K562 (cell line): ENCODE measurements around the gene NINL. TPM values are rescaled to one million over a fixed set of nuclear protein-coding genes. Genes with fewer than 3 reads are reported as not detected.

Source experiments
- ARID1B ChIP-seq: fragments of 450-650 bp; IDR thresholded peaks from 2 replicates; pipeline ENCODE4 v1.6.1; 2016; ENCODE audit warnings: antibody characterized with exemption, mild to moderate bottlenecking, inconsistent platforms
- BCL6 ChIP-seq: fragments of 250-450 bp; sonication (Bioruptor Pico); IDR thresholded peaks from 2 replicates; pipeline ENCODE4 v1.4.0; 2020
- BHLHE40 ChIP-seq: IDR thresholded peaks from 2 replicates; pipeline ENCODE4 v1.6.1; 2011; ENCODE audit warnings: low read length, improper control_type of control experiment
- E2F1 ChIP-seq: sonication (generic); formaldehyde crosslinking; IDR thresholded peaks from 2 replicates; pipeline ENCODE4 v1.8.1; 2023; ENCODE audit warnings: mild to moderate bottlenecking, missing genetic modification reagents, moderate library complexity
- EP400 ChIP-seq: fragments of 450-650 bp; IDR thresholded peaks from 2 replicates; pipeline ENCODE4 v1.6.1; 2017; ENCODE audit warnings: antibody characterized with exemption, mild to moderate bottlenecking, moderate library complexity
- ESRRA ChIP-seq: fragments of 450-650 bp; IDR thresholded peaks from 2 replicates; pipeline ENCODE4 v1.6.1; 2014; ENCODE audit warnings: low read depth, mild to moderate bottlenecking, moderate library complexity, borderline replicate concordance
- FOXK2 ChIP-seq, 2 experiments: fragments of 450-650 bp; IDR thresholded peaks in 1 of 2; conservative IDR thresholded peaks in 1 of 2; 2 replicates each; pipeline ENCODE4 v1.6.1; 2016; ENCODE audit warnings: low read depth in 2 of 2, mild to moderate bottlenecking in 1 of 2
- FOXM1 ChIP-seq, 2 experiments: fragments of 450-650 bp in 1 of 2; sonication (generic) in 1 of 2; formaldehyde crosslinking in 1 of 2; IDR thresholded peaks; 2 replicates each; pipeline versions ENCODE4 v1.6.1 to v1.9.0; 2017 to 2022; ENCODE audit warnings: low read depth in 2 of 2, mild to moderate bottlenecking in 2 of 2, missing genetic modification reagents in 1 of 2, moderate library complexity in 1 of 2
- GABPB1 ChIP-seq: sonication (generic); formaldehyde crosslinking; IDR thresholded peaks from 2 replicates; pipeline ENCODE4 v1.8.0; 2022; ENCODE audit warnings: mild to moderate bottlenecking, missing genetic modification reagents
- NFE2L1 ChIP-seq: fragments of 450-650 bp; IDR thresholded peaks from 2 replicates; pipeline ENCODE4 v1.6.1; 2016; ENCODE audit warnings: missing genetic modification characterization, low read depth, mild to moderate bottlenecking, missing compliant biosample characterization, moderate library complexity, borderline replicate concordance
- PML ChIP-seq: IDR thresholded peaks from 2 replicates; pipeline ENCODE4 v1.6.1; 2012; ENCODE audit warnings: low read length, inconsistent platforms
- PPARD ChIP-seq: fragments of 250-450 bp; sonication (Bioruptor Pico); IDR thresholded peaks from 2 replicates; pipeline ENCODE4 v1.8.0; 2022; ENCODE audit warnings: inconsistent platforms, mild to moderate bottlenecking, moderate library complexity
- RBFOX2 ChIP-seq: fragments of 200-400 bp; formaldehyde crosslinking; IDR thresholded peaks from 2 replicates; pipeline ENCODE4 v1.6.1; 2017; ENCODE audit warnings: low read depth, mild to moderate bottlenecking, low read length, moderate library complexity
- RBM15 ChIP-seq: fragments of 200-400 bp; formaldehyde crosslinking; IDR thresholded peaks from 2 replicates; pipeline ENCODE4 v1.6.1; 2018; ENCODE audit warnings: mild to moderate bottlenecking, low read length, moderate library complexity; ENCODE audit not compliant: insufficient read depth
- RBM25 ChIP-seq: fragments of 200-400 bp; formaldehyde crosslinking; IDR thresholded peaks from 2 replicates; pipeline ENCODE4 v1.6.1; 2018; ENCODE audit warnings: low read length, low read depth, moderate library complexity; ENCODE audit not compliant: severe bottlenecking
- SMARCB1 ChIP-seq: IDR thresholded peaks from 2 replicates; pipeline ENCODE4 v1.6.1; 2011; ENCODE audit warnings: improper control_type of control experiment, low read depth; ENCODE audit not compliant: insufficient read length
- STAT5A ChIP-seq: IDR thresholded peaks from 2 replicates; pipeline ENCODE4 v1.6.1; 2012; ENCODE audit warnings: low read length, inconsistent platforms, borderline replicate concordance
- TAF7 ChIP-seq: fragments of 450-650 bp; IDR thresholded peaks from 2 replicates; pipeline ENCODE4 v1.6.1; 2016; ENCODE audit warnings: missing genetic modification characterization, missing compliant biosample characterization
- TRIM24 ChIP-seq, 2 experiments: fragments of 450-650 bp; IDR thresholded peaks; 2 replicates each; pipeline ENCODE4 v1.6.1; 2016
- U2AF1 ChIP-seq: fragments of 200-400 bp; formaldehyde crosslinking; optimal IDR thresholded peaks from 2 replicates; pipeline ENCODE3; 2017; ENCODE audit warnings: mild to moderate bottlenecking, low read depth, low read length, moderate library complexity
- ZBTB2 ChIP-seq: fragments of 450-650 bp; IDR thresholded peaks from 2 replicates; pipeline ENCODE4 v1.6.1; 2016; ENCODE audit warnings: antibody characterized with exemption
- ZNF23 ChIP-seq: fragments of 250-450 bp; sonication (Bioruptor Pico); IDR thresholded peaks from 2 replicates; pipeline ENCODE4 v1.4.0; 2020; ENCODE audit warnings: mild to moderate bottlenecking
- ZNF512 ChIP-seq: IDR thresholded peaks from 2 replicates; pipeline ENCODE4 v1.6.1; 2016; ENCODE audit warnings: missing genetic modification characterization, missing compliant biosample characterization
- polyA plus RNA-seq, 8 experiments: library from polyadenylated mRNA; depleted of rRNA in 4 of 8; stranded (reverse) in 5 of 8; unstranded in 3 of 8; fragments of >200 nt; fragmentation: Nextera tagmentation in 2 of 8; fragmentation: Illumina TruSeq in 1 of 8; extraction: Ambion mirVana in 2 of 8; extraction: Trizol in 1 of 8; gene quantifications; 2 replicates each; pipeline versions ENCODE4 v1.2.1 to v1.2.3, GENCODE V29; 2011 to 2014; ENCODE audit warnings: inconsistent platforms in 1 of 8, missing spikeins in 1 of 8
- total RNA-seq, 7 experiments: library from RNA; depleted of rRNA in 6 of 7; stranded (reverse); fragments of >200 nt in 6 of 7; fragmentation: Illumina TruSeq in 2 of 7; extraction: Trizol in 2 of 7; gene quantifications; 2 replicates each; pipeline versions ENCODE4 v1.2.1 to v1.2.3, GENCODE V29; 2011 to 2021; ENCODE audit warnings: low replicate concordance in 1 of 7

NINL gene
- total and polyA plus RNA-seq, 9 of the 15 experiments (the other 6 are each of a cell fraction or from before 2014, with no cell fraction given): 0.03 to 0.22 (median 0.05) TPM; not detected in 5

GRCh38 chr20:25407311-25408169 lies 177.8 kb downstream of the NINL start, which contains the start of gene GINS1 (continued):
- TF ChIP-seq ZBTB2 (no peak), RBM15 (no peak), RBM25 (no peak), SMARCB1 (no peak), ARID1B (no peak), PPARD (CRISPR knock-in tag) (no peak), ZNF23 (no peak), PML (0 out of 2 replicates have a peak, but pooled peaks have one; percentile 49), NFE2L1 (tag) (no peak), U2AF1 (no peak), FOXK2 (conservative IDR thresholded peaks at IDR 0.05 in 1 of 2, IDR thresholded peaks at IDR 0.05 in 1 of 2; ENCODE audit: low read depth in 2 of 2) (no peak), ESRRA (0 out of 2 replicates have a peak, but pooled peaks have one; percentile 19), EP400 (peak; percentile 91), BCL6 (CRISPR knock-in tag) (no peak), STAT5A (no peak), E2F1 (CRISPR knock-in tag) (peak; percentile 76; the same call in 1 of the 2 replicates), BHLHE40 (no peak), TAF7 (no peak), GABPB1 (CRISPR knock-in tag) (no peak), RBFOX2 (peak; percentile 94), ZNF512 (tag) (no peak), FOXM1 (IDR thresholded peaks at IDR 0.05; ENCODE audit: low read depth) (no peak), FOXM1 (CRISPR knock-in tag; IDR thresholded peaks at IDR 0.05; ENCODE audit: low read depth) (no peak), TRIM24 (IDR thresholded peaks at IDR 0.05) (peak in 1 of 2 experiments; percentile 43; a peak in 1 of 4 replicates)
